Mucosa of gallbladder (tissue), 1 donor: ENCODE results near the gene KLHL1. TPM values are rescaled to one million over a fixed set of nuclear protein-coding genes. Genes with fewer than 3 reads are reported as not detected.

ENCODE experiments used
- DNase-seq: peaks from one replicate; pipeline ENCODE4 v3.0.0-alpha.2; 2020; ENCODE audit warnings: low spot score
- total RNA-seq: library from RNA; stranded (reverse); gene quantifications from one replicate; pipeline ENCODE4 v1.2.1, GENCODE V29; 2021
- donor health status: DM: no; HTN: no; CAD: no.

The KLHL1 gene
- total RNA-seq, 1 donor from 2014 or later = not detected

- no peak for DNase-seq
Measured at GRCh38 chr13:70014337-70014736, 93.9 kb downstream of the KLHL1 start.

GRCh38 chr13:69999875-70000274 is 108.4 kb downstream of the KLHL1 start:
- DNase-seq = no peak

DNA sequence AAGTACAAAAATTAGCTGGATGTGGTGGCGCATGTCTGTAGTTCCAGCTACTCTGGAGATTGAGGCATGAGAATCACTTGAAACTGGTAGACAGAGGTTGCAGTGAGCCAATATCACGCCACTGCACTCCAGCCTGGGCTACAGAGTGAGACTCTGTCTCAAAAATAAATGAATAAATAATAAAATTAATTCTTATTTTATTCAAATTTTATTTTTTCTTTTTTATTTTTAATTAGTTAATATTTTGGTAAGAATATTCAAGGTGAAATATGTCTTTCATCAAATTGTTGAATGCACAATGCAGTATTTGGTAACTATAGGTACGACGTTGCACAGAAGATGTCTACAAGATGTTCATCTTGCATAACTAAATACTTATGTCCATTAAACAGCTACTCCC is 111.2 kb downstream of the KLHL1 start:
- no peak for DNase-seq

DNA sequence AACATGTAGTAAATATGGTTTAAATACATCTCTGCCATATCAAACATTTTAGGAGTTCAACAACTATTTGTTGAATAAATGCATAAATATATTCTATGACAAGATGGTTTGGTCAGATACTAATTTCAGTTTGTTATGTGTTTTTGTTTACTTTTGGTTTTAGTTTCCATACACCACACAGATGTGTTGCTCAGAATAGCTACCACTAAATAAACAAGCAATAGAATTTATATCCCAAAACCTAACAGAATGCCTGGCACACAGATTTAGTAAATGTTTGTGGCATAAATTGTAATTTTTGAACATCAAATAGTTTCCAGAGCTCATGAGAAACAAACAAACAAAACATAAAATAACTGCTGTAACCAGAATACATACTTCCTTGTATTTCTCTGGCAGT is 127.5 kb downstream of the KLHL1 start:
- no peak for DNase-seq

GRCh38 chr13:69975496-69975895 is 132.8 kb downstream of the KLHL1 start:
- no peak for DNase-seq

DNA sequence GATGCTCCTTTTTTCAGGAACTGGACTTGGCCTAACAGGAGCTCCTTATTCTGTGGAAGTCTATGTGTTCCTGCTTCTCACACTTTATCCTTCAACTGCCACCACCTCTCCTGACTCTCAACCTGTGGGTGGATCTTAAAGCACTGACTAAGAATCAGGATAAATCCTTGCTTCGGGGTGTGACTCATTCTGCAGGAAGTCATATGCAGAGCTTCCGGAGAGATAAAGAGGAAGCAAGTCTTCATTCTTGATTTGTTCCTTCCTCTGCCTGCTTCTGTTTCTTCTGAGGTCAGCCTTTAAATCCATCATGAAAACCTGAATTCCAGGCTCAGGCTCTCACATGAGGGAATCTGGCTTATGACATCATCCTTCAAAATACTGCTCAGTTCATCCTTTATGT is 137.7 kb downstream of the KLHL1 start:
- DNase-seq = no peak

- no peak for DNase-seq
Measured at GRCh38 chr13:69959046-69959445, 149.2 kb downstream of the KLHL1 start.

GRCh38 chr13:69956839-69957238 is 151.4 kb downstream of the KLHL1 start:
- no peak for DNase-seq

GRCh38 chr13:69956349-69956748 is 151.9 kb downstream of the KLHL1 start:
- DNase-seq = no peak

DNA sequence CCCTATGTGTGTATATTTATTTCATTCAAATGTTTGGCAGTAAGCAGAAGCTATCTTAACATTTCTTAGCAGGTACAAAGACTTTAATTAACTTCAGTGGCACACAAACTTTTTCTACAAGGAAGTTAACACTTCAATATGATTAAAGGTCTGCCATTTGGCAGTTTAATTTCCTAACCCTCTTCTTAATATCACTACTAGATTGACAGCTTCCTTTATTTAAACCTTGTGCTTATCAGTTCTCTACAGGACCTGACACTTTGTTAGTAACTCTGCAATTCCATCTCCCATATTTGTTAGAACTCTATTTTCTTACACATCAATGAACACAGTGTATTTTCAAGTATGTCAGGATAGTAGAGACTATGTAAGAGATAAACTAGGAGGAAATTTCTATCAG is 153.0 kb downstream of the KLHL1 start:
- DNase-seq = no peak

DNA sequence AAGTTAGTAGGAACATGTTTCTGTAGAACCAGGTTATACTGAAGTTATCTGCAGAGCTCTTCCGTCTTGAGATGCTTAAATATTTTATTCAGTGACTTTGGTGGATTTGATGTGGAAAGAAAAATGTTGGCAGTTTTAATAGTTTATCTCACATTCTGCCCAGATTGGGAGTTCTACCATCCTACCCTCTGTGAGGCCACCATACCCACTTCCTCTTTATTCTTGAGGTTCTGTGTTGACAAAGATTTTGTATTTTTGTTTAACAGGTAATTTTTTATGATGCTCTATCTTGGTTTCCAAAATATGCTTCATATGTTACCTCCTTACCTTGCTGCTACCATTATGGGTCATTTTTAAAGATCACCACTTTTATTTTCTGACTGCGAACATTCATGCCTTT is 156.8 kb downstream of the KLHL1 start:
- no peak for DNase-seq

DNA sequence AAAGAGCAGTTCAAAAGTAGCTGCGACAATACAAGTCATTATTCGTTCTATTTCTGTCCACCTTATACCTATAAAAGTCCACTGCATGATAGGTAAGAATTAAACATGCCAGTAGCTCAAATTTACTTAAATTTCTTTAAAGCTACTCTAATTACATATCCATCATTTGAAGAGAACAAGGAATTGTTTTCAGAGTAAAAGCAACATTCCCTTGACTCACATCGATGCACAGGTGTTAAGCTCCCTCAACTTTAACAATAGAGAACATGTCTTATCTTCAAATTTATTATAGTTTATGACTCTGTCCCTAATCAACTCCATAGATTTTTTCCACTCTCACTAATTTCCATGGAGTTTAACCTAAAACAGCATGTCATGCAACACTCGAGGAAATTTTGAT is 158.1 kb downstream of the KLHL1 start:
- DNase-seq = no peak

GRCh38 chr13:69948016-69948415 is 160.2 kb downstream of the KLHL1 start:
- DNase-seq = no peak

GRCh38 chr13:69947582-69947981 is 160.7 kb downstream of the KLHL1 start:
- no peak for DNase-seq

DNA sequence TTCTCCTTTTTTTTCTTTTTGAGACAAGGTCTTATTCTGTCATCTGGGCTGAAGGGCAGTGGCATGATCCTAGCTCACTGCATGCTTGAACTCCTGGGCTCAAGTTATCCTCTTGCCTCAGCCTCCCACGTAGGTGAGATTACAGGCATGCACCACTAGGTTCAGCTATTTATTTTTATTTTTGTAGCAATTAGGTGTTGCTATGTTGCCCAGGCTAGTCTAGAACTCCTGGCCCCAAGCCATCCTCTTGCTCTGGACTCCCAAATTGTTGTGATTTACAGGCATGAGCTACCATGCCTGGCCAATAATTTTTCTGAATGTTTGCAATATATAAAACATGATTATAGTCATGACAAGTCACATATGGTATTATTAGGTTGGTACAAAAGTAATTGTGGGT is 161.7 kb downstream of the KLHL1 start:
- DNase-seq = no peak

- DNase-seq = no peak
Measured at GRCh38 chr13:69935043-69935442, 173.2 kb downstream of the KLHL1 start.

DNA sequence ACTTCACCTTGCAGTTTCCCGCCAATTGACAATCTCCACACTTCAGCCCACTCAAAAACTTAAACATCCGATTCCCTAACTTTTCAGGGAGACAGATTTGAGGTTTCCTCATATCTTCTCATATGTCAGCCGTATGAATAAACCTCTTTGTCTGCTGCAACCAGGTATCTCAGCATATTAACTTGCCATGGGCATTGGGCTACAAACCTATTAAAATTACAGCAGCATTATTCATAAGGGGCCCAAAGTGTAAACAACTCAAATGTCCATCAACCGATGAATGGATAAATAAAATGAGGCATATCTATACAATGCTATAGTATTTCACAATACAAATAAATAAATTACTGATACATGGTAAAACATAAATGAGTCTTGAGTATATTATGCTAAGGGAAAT is 180.0 kb downstream of the KLHL1 start:
- DNase-seq = no peak

- DNase-seq = no peak
Measured at GRCh38 chr13:69921156-69921555, 187.1 kb downstream of the KLHL1 start.

GRCh38 chr13:69912630-69913029 is 195.6 kb downstream of the KLHL1 start:
- DNase-seq = no peak

- no peak for DNase-seq
Measured at GRCh38 chr13:69910800-69911199, 197.5 kb downstream of the KLHL1 start.

GRCh38 chr13:69904784-69905183 is 203.5 kb downstream of the KLHL1 start:
- no peak for DNase-seq

DNA sequence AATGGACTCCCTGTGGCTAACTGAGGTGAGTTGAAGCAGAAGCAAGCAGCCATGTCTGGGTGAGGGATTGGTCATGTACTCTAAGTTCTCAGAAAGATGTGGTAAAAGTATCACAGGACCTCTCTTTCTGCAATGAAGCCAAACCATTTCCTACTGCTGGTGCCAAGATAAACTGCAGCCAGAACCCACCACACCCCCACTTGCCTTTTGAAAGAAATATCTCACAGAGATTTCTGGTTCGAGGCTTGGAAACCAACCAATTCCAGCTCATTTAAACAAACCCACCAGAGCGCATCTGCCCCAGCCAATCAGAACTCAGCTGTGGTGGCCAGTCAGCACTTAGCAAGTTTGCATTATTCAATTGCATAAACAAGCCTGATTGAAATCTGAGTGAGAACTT is 205.2 kb downstream of the KLHL1 start:
- DNase-seq = no peak

GRCh38 chr13:69882451-69882850 is 225.8 kb downstream of the KLHL1 start:
- no peak for DNase-seq

DNA sequence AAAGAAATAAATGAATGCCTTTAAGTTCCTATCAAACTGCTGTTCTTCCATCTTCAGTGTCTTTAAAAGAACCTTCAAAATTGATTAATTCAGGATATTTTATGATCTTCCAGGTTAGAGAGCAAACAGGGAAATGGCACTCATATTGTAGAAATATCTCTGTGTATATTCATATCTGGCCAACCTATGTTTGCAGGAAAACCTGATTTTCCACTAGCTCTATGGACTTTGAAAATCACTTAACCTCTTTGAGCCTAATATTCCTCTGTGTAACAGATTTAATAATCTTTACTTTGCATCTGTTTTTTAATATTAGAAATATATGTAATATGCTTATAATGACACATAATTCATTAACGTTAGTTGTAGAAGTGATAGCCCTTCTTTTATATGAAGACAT is 228.3 kb downstream of the KLHL1 start:
- no peak for DNase-seq
